ENCODE measurements around the gene ZDHHC18.

Gene ZDHHC18

DNA sequence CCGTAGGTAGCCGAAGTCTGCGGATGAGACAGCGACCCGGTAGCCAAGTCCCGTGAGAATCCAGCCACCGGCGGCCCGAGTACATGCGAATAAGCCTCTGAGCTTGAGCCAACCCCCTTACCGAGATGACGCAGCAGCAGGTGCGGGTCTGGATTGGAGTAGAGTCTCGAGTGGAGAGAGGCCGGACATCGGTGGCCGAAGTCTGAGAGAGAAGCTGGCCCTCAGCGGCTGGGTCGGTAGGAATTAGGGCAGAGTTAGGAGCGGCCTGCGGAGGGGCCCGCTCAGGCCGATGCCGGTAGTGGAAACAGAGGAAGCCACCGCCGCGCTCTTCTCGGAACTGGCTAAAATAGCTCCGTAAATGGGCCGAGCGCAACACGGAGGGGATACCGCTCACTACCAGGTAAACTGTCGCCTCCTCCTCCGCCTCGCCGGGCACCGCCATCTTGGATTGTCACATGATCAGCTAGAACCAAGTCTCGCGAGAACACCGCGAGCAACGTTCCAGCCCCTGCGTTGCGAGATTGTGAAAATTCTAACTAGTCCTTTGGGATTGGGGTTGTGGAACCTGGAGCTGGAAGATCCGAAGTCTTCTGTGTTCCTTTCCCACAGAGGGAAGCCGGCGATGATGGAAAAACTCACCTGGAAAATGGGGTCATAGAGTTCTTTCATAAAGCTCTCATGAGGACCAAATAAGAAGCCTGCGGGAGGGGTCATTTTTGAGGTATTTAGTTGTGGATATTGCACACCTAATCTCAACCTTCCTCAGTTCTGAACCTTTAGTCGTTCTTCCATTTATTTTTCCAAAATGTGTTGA, 73.7 kb downstream of the ZDHHC18 start, which contains the start of gene GPATCH3:
TSS of gene GPATCH3 (minus strand) at position 467 of the 814 bp plus-strand sequence. CDS start at position 442, 25 bp downstream.
- peak; percentile 88 for DNase-seq (ENCODE audit: low spot score)

GRCh38 chr1:26900815-26901511, 74.5 kb downstream of the ZDHHC18 start:
- DNase-seq (ENCODE audit: low spot score): no peak

Data from germinal center (tissue), 1 donor.